Keratinocyte (primary cell): ENCODE measurements around the gene PTPRT.

Experiments
- EZH2 ChIP-seq: IDR thresholded peaks from one replicate; pipeline ENCODE4 v1.6.1; 2012; ENCODE audit warnings: inconsistent platforms, mild to moderate bottlenecking, low read length, moderate library complexity
- TF ChIP-seq, protein P1 (sequence below), 3 experiments: IDR thresholded peaks in 1 of 3; conservative IDR thresholded peaks in 1 of 3; optimal IDR thresholded peaks in 1 of 3; 2 replicates in 2 of 3; 3 replicates in 1 of 3; pipeline versions ENCODE3 to v1.5.1; 2011; ENCODE audit warnings: low read length in 3 of 3, mild to moderate bottlenecking in 3 of 3, moderate library complexity in 2 of 3, control low read depth in 1 of 3, inconsistent platforms in 1 of 3; ENCODE audit not compliant: insufficient read depth in 2 of 3; ENCODE audit errors: extremely low read depth in 1 of 3

DNA sequence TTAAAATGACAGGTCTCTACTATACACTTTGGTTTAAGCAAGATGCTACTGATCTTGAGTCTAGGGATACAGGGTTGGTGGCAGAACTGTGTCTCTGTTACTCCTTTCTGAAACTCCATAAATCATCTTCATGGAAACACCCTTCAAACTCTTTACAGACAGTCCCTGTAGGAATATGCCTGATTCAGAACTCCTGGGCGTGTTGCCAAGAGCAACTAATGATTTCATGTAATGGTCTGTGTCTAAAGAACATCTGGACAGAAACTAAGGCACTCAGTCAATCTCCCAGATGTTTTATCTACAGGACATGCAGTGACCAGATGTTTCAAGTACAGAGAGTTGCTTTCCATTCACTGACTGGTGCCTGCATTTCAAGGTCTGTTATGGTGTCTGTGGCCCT is 1107.1 kb downstream of the PTPRT start:
- TF ChIP-seq, protein P1, sequence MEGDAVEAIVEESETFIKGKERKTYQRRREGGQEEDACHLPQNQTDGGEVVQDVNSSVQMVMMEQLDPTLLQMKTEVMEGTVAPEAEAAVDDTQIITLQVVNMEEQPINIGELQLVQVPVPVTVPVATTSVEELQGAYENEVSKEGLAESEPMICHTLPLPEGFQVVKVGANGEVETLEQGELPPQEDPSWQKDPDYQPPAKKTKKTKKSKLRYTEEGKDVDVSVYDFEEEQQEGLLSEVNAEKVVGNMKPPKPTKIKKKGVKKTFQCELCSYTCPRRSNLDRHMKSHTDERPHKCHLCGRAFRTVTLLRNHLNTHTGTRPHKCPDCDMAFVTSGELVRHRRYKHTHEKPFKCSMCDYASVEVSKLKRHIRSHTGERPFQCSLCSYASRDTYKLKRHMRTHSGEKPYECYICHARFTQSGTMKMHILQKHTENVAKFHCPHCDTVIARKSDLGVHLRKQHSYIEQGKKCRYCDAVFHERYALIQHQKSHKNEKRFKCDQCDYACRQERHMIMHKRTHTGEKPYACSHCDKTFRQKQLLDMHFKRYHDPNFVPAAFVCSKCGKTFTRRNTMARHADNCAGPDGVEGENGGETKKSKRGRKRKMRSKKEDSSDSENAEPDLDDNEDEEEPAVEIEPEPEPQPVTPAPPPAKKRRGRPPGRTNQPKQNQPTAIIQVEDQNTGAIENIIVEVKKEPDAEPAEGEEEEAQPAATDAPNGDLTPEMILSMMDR (optimal IDR thresholded peaks at IDR 0.05 in 1 of 3, IDR thresholded peaks at IDR 0.05 in 1 of 3, conservative IDR thresholded peaks at IDR 0.05 in 1 of 3; ENCODE audit: extremely low read depth in 1 of 3, insufficient read depth in 2 of 3, low read length in 3 of 3) = no peak
- TF ChIP-seq EZH2 = no peak
